Stimulated activated CD8-positive, alpha-beta memory T cell treated with anti-CD3 and anti-CD28 coated beads, Interleukin-7, amount 100 ng/mL, for 4 hours (primary cell): Measurements from ENCODE around the gene INPP5J.
"Not testable (repeated sequence)": the region's sequence is repeated elsewhere in the genome, so short reads cannot be mapped to it uniquely, and the experiment has no call there.

Experiments used
- DNase-seq, 2 donors: peaks; one replicate each; pipeline ENCODE4 v3.0.0-alpha.2; 2020; ENCODE audit warnings: low read depth in 2 of 2

INPP5J gene

GRCh38 chr22:31099841-31100761 lies 22.7 kb upstream of the INPP5J start:
- DNase-seq = no peak

- no peak for DNase-seq
Observed at GRCh38 chr22:31100762-31101525, 21.8 kb upstream of the INPP5J start.

GRCh38 chr22:31102441-31103081 lies 20.2 kb upstream of the INPP5J start:
- DNase-seq = no peak

GRCh38 chr22:31103111-31103510 lies 19.7 kb upstream of the INPP5J start:
- no peak for DNase-seq

GRCh38 chr22:31103899-31104694 lies 18.7 kb upstream of the INPP5J start:
- no peak for DNase-seq

GRCh38 chr22:31104869-31105268 lies 17.9 kb upstream of the INPP5J start:
- DNase-seq = peak in 1 of 2 donors; percentile 10

- no peak for DNase-seq
Observed at GRCh38 chr22:31105282-31105929, 17.4 kb upstream of the INPP5J start.

- no peak for DNase-seq
Observed at GRCh38 chr22:31106001-31106571, 16.7 kb upstream of the INPP5J start.

- no peak for DNase-seq
Observed at GRCh38 chr22:31106731-31107177, 16.0 kb upstream of the INPP5J start.

- peak; percentile 68 to 81 for DNase-seq
Observed at GRCh38 chr22:31107178-31107893, 15.4 kb upstream of the INPP5J start, which contains the start of gene SELENOM. Gene SELENOM (minus strand): TSS chr22:31107568. CDS start chr22:31107505, 63 bp downstream.

- no peak for DNase-seq
Observed at GRCh38 chr22:31107894-31108218, 14.9 kb upstream of the INPP5J start.

- DNase-seq = not testable (repeated sequence)
Observed at GRCh38 chr22:31112547-31113091, 10.1 kb upstream of the INPP5J start.

- DNase-seq = no peak
Observed at GRCh38 chr22:31118046-31118820, 4.5 kb upstream of the INPP5J start.

GRCh38 chr22:31119026-31119717 lies 3.6 kb upstream of the INPP5J start:
- DNase-seq = no peak

GRCh38 chr22:31120230-31120629 lies 2.5 kb upstream of the INPP5J start:
- DNase-seq = no peak

GRCh38 chr22:31120642-31121041 lies 2.1 kb upstream of the INPP5J start:
- DNase-seq = no peak

GRCh38 chr22:31121403-31121802 lies 1.4 kb upstream of the INPP5J start:
- no peak for DNase-seq

GRCh38 chr22:31122196-31122531 lies 602 bp upstream of the INPP5J start:
- no peak for DNase-seq

GRCh38 chr22:31123292-31123602 lies 481 bp downstream of the INPP5J start:
- no peak for DNase-seq
